OCI-LY3 (cell line): ENCODE data around the gene LHX5.

Experiments used
- EZH2phosphoT487 ChIP-seq: fragments of 200-600 bp; shearing (Covaris generic); IDR thresholded peaks from 2 replicates; pipeline ENCODE4 v1.6.1; 2018; ENCODE audit warnings: antibody characterized with exemption, mixed run types, low read depth
- TF ChIP-seq, protein P1 (sequence below): fragments of 200-600, 300-600 bp; sonication (generic); IDR thresholded peaks from 2 replicates; pipeline ENCODE4 v1.5.1; 2014; ENCODE audit warnings: antibody characterized with exemption, low read length, low read depth

- TF ChIP-seq, protein P1, sequence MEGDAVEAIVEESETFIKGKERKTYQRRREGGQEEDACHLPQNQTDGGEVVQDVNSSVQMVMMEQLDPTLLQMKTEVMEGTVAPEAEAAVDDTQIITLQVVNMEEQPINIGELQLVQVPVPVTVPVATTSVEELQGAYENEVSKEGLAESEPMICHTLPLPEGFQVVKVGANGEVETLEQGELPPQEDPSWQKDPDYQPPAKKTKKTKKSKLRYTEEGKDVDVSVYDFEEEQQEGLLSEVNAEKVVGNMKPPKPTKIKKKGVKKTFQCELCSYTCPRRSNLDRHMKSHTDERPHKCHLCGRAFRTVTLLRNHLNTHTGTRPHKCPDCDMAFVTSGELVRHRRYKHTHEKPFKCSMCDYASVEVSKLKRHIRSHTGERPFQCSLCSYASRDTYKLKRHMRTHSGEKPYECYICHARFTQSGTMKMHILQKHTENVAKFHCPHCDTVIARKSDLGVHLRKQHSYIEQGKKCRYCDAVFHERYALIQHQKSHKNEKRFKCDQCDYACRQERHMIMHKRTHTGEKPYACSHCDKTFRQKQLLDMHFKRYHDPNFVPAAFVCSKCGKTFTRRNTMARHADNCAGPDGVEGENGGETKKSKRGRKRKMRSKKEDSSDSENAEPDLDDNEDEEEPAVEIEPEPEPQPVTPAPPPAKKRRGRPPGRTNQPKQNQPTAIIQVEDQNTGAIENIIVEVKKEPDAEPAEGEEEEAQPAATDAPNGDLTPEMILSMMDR = no peak
- TF ChIP-seq EZH2phosphoT487 = no peak
Observed at GRCh38 chr12:113506867-113507266, 35.2 kb upstream of the LHX5 start.
